ENCODE results near the gene DLG2. TPM values are rescaled to one million over a fixed set of nuclear protein-coding genes. Genes with fewer than 3 reads are reported as not detected.

Gene DLG2
- total and polyA plus RNA-seq, 4 donors, result 0.30 to 5.5 (median 0.68) TPM

- Histone ChIP-seq H3K4me1 (ENCODE audit: control insufficient read depth in 4 of 4, insufficient read depth in 4 of 4, low read length in 3 of 4) (no peaks in the 10 kb centered on the region), H3K27ac (ENCODE audit: low read depth in 1 of 2, low read length in 2 of 2) (no peak overlapping the region), H3K9me3 (ENCODE audit: control insufficient read depth in 4 of 4, low read length in 3 of 4) (no peaks in the 10 kb centered on the region), H3K9ac (ENCODE audit: low read depth in 1 of 2, low read length in 2 of 2) (no peak overlapping the region), H3K36me3 (ENCODE audit: control insufficient read depth in 4 of 4, insufficient read depth in 3 of 4, low read depth in 1 of 4, low read length in 3 of 4) (no peaks in the 10 kb centered on the region), H3K4me3 (ENCODE audit: low read depth in 1 of 3, low read length in 3 of 3) (no peak overlapping the region), H3K27me3 (ENCODE audit: control insufficient read depth in 4 of 4, insufficient read depth in 4 of 4, low read length in 3 of 4) (no peaks in the 10 kb centered on the region)
- TF ChIP-seq CTCF (IDR thresholded peaks at IDR 0.05; ENCODE audit: low read depth, low read length, missing input control) (peak; percentile 18), REST (IDR thresholded peaks at IDR 0.05) (no peak), RXRA (IDR thresholded peaks at IDR 0.05) (no peak), RAD21 (IDR thresholded peaks at IDR 0.05) (peak; percentile 66 to 67)
- no peak for DNase-seq (ENCODE audit: low spot score)
- 76% methylated on average over 3 of the region's 3 CpGs for WGBS
Observed at GRCh38 chr11:84524422-84525051, 1102.6 kb downstream of the DLG2 start.

- TF ChIP-seq HNF4G (IDR thresholded peaks at IDR 0.05) (no peak), MAX (IDR thresholded peaks at IDR 0.05) (no peak), HNF4A (conservative IDR thresholded peaks at IDR 0.05) (no peak), JUND (IDR thresholded peaks at IDR 0.05) (no peak), YY1 (IDR thresholded peaks at IDR 0.05) (no peak), GABPA (IDR thresholded peaks at IDR 0.05 in 1 of 2, conservative IDR thresholded peaks at IDR 0.05 in 1 of 2) (no peak), RXRA (IDR thresholded peaks at IDR 0.05) (no peak), REST (IDR thresholded peaks at IDR 0.05) (no peak), FOXA2 (IDR thresholded peaks at IDR 0.05) (no peak)
- no peaks in the 10 kb centered on the region for H3K36me3 ChIP-seq (ENCODE audit: control insufficient read depth in 4 of 4, insufficient read depth in 3 of 4, low read depth in 1 of 4, low read length in 3 of 4)
- no peaks in the 10 kb centered on the region for H3K9me3 ChIP-seq (ENCODE audit: control insufficient read depth in 4 of 4, low read length in 3 of 4)
- DNase-seq (ENCODE audit: low spot score), result no peak
- no peaks in the 10 kb centered on the region for H3K4me1 ChIP-seq (ENCODE audit: control insufficient read depth in 4 of 4, insufficient read depth in 4 of 4, low read length in 3 of 4)
- H3K27me3 ChIP-seq (ENCODE audit: control insufficient read depth in 4 of 4, insufficient read depth in 4 of 4, low read length in 3 of 4), result no peaks in the 10 kb centered on the region
- no peak overlapping the region for H3K27ac ChIP-seq (ENCODE audit: low read depth in 1 of 2, low read length in 2 of 2)
- H3K9ac ChIP-seq (ENCODE audit: low read depth in 1 of 2, low read length in 2 of 2), result no peak overlapping the region
- H3K4me3 ChIP-seq (ENCODE audit: low read depth in 1 of 3, low read length in 3 of 3), result no peak overlapping the region
Observed at GRCh38 chr11:84522331-84522730, 1104.8 kb downstream of the DLG2 start.
